Gastrocnemius medialis (tissue), 4 donors: ENCODE results near the gene KCTD19. TPM values are rescaled to one million over a fixed set of nuclear protein-coding genes. Genes with fewer than 3 reads are reported as not detected.

Experiments used
- ATAC-seq, 2 donors: fragments of 150-250 bp; one replicate each; pipeline ENCODE4 v1.9.1; 2016
- DNase-seq, 2 donors: peaks; one replicate each; pipeline ENCODE4 v3.0.0-alpha.2; 2019
- H3K27ac ChIP-seq, 4 donors: fragments of 200-600 bp; sonication (generic); 1 replicate in 1 of 4; 2 replicates in 3 of 4; pipeline ENCODE4 v1.5.1; 2016 to 2018; ENCODE audit warnings: mild to moderate bottlenecking in 2 of 4, moderate library complexity in 1 of 4
- H3K27me3 ChIP-seq, 3 donors: fragments of 200-600 bp; sonication (generic) in 2 of 3; 1 replicate in 1 of 3; 2 replicates in 2 of 3; pipeline versions ENCODE4 v1.5.1 to v1.6.0; 2016 to 2019; ENCODE audit warnings: mild to moderate bottlenecking in 1 of 3, moderate library complexity in 1 of 3
- H3K36me3 ChIP-seq, 2 donors: fragments of 200-600 bp; sonication (generic) in 1 of 2; one replicate each; pipeline ENCODE4 v1.5.1; 2017 to 2018
- H3K4me1 ChIP-seq, 2 donors: fragments of 200-600 bp; sonication (generic) in 1 of 2; one replicate each; pipeline ENCODE4 v1.5.1; 2016 to 2017; ENCODE audit warnings: mild to moderate bottlenecking in 2 of 2
- H3K4me3 ChIP-seq, 4 donors: fragments of 200-600 bp; sonication (generic) in 3 of 4; 1 replicate in 1 of 4; 2 replicates in 3 of 4; pipeline ENCODE4 v1.5.1; 2016 to 2019; ENCODE audit warnings: mild to moderate bottlenecking in 2 of 4
- H3K9me3 ChIP-seq, 3 donors: fragments of 200-600 bp; sonication (generic) in 2 of 3; 1 replicate in 1 of 3; 2 replicates in 2 of 3; pipeline ENCODE4 v1.5.1; 2016 to 2019
- CTCF ChIP-seq, 5 experiments: fragments of 450-650 bp in 3 of 5; fragments of 200-600 bp in 2 of 5; sonication (generic) in 2 of 5; IDR thresholded peaks in 4 of 5; conservative IDR thresholded peaks in 1 of 5; 1 replicate in 4 of 5; 2 replicates in 1 of 5; pipeline ENCODE4 v1.5.1; 2016 to 2019; ENCODE audit warnings: antibody characterized with exemption in 5 of 5, mild to moderate bottlenecking in 3 of 5, moderate library complexity in 3 of 5
- POLR2A ChIP-seq, 2 donors: fragments of 450-650 bp; IDR thresholded peaks; one replicate each; pipeline ENCODE4 v1.6.1; 2017; ENCODE audit warnings: antibody characterized with exemption in 2 of 2, mild to moderate bottlenecking in 2 of 2, moderate library complexity in 2 of 2
- in situ Hi-C, 4 donors: fragments of 200-750 bp; cut with MboI; loops; one replicate each; pipeline versions ENCODE4 v1.15.0 to v1.8.0; 2017; ENCODE audit warnings: low sequenced_read_pairs in 4 of 4
- intact Hi-C: fragments of 100-400 bp; cut with DNase I; formaldehyde crosslinking; loops from one replicate; pipeline ENCODE4 v1.15.1; 2023; ENCODE audit warnings: low total_unique reads
- total RNA-seq, 4 donors: library from RNA; depleted of rRNA; stranded (reverse); fragments of >200 nt; gene quantifications; one replicate each; pipeline versions ENCODE4 v1.1.0 to v1.2.3, GENCODE V29; 2016

The KCTD19 gene
- total RNA-seq, 4 donors from 2014 or later: not detected

GRCh38 chr16:67349172-67349571, 22.6 kb upstream of the KCTD19 start:
- H3K9me3 ChIP-seq: no peaks in the 10 kb centered on the region
- intact Hi-C loops: loop anchor here (2.0 kb wide), 1 partner anchor 68 kb away; the partner anchor contains the start of gene ZDHHC1

GRCh38 chr16:67346341-67346740, 19.8 kb upstream of the KCTD19 start:
- Histone ChIP-seq H3K9me3 (no peaks in the 10 kb centered on the region), H3K36me3 (no peaks in the 10 kb centered on the region), H3K4me1 (no peaks in the 10 kb centered on the region), H3K27me3 (no peaks in the 10 kb centered on the region), H3K27ac (peak overlapping the region in 1 of 4 donors; percentile 53), H3K4me3 (no peak overlapping the region)
- intact Hi-C loops (no loop called here), in situ Hi-C loops (no loop called here)
- TF ChIP-seq POLR2A (IDR thresholded peaks at IDR 0.05) (no peak), CTCF (IDR thresholded peaks at IDR 0.05 in 4 of 5, conservative IDR thresholded peaks at IDR 0.05 in 1 of 5) (no peak)
- DNase-seq (no peak), ATAC-seq (peak in 1 of 2 donors; percentile 26)

More at GRCh38 chr16:67349172-67349571, 22.6 kb upstream of the KCTD19 start:
- H3K27ac ChIP-seq: no peak overlapping the region
- no peaks in the 10 kb centered on the region for H3K4me1 ChIP-seq
- no peaks in the 10 kb centered on the region for H3K27me3 ChIP-seq
- DNase-seq (no peak), ATAC-seq (peak; percentile 62 to 72)
- in situ Hi-C loops: no loop called here
- H3K4me3 ChIP-seq: no peak overlapping the region
- no peak for TF ChIP-seq POLR2A (IDR thresholded peaks at IDR 0.05)
- TF ChIP-seq CTCF (IDR thresholded peaks at IDR 0.05 in 4 of 5, conservative IDR thresholded peaks at IDR 0.05 in 1 of 5): peak in 4 of 5 experiments; percentile 38 to 53 (median 46)
- H3K36me3 ChIP-seq: no peaks in the 10 kb centered on the region

- intact Hi-C loops (no loop called here), in situ Hi-C loops (no loop called here)
- Histone ChIP-seq H3K36me3 (no peaks in the 10 kb centered on the region), H3K4me1 (no peaks in the 10 kb centered on the region), H3K9me3 (no peaks in the 10 kb centered on the region), H3K27me3 (no peaks in the 10 kb centered on the region), H3K4me3 (no peak overlapping the region), H3K27ac (no peak overlapping the region)
- DNase-seq (no peak), ATAC-seq (no peak)
- no peak for TF ChIP-seq POLR2A (IDR thresholded peaks at IDR 0.05)
- TF ChIP-seq CTCF (IDR thresholded peaks at IDR 0.05 in 4 of 5, conservative IDR thresholded peaks at IDR 0.05 in 1 of 5): no peak
Measured at GRCh38 chr16:67345401-67345800, 18.9 kb upstream of the KCTD19 start.

- intact Hi-C loops (no loop called here), in situ Hi-C loops (no loop called here)
- no peak overlapping the region for H3K4me3 ChIP-seq
- DNase-seq: no peak
- no peak overlapping the region for H3K27ac ChIP-seq
- H3K27me3 ChIP-seq: no peaks in the 10 kb centered on the region
- no peaks in the 10 kb centered on the region for H3K9me3 ChIP-seq
- no peaks in the 10 kb centered on the region for H3K36me3 ChIP-seq
- no peak for ATAC-seq
- H3K4me1 ChIP-seq: no peaks in the 10 kb centered on the region
- no peak for TF ChIP-seq POLR2A (IDR thresholded peaks at IDR 0.05)
- TF ChIP-seq CTCF (IDR thresholded peaks at IDR 0.05 in 4 of 5, conservative IDR thresholded peaks at IDR 0.05 in 1 of 5): no peak
Measured at GRCh38 chr16:67342616-67343015, 16.1 kb upstream of the KCTD19 start.

- DNase-seq (no peak), ATAC-seq (no peak)
- intact Hi-C loops: no loop called here
- Histone ChIP-seq H3K27me3 (no peaks in the 10 kb centered on the region), H3K4me1 (no peaks in the 10 kb centered on the region), H3K36me3 (no peaks in the 10 kb centered on the region), H3K9me3 (no peaks in the 10 kb centered on the region), H3K27ac (no peak overlapping the region), H3K4me3 (no peak overlapping the region)
- TF ChIP-seq POLR2A (IDR thresholded peaks at IDR 0.05) (no peak), CTCF (IDR thresholded peaks at IDR 0.05 in 4 of 5, conservative IDR thresholded peaks at IDR 0.05 in 1 of 5) (no peak)
- in situ Hi-C loops: no loop called here
Measured at GRCh38 chr16:67341250-67341649, 14.7 kb upstream of the KCTD19 start.
